ENCODE results near the gene SORCS1. TPM values are rescaled to one million over a fixed set of nuclear protein-coding genes. Genes with fewer than 3 reads are reported as not detected.

The SORCS1 gene
- total RNA-seq, 2 donors from 2014 or later, result not detected

- no peak overlapping the region for H3K27ac Mint-ChIP-seq
- no peaks in the 10 kb centered on the region for H3K36me3 Mint-ChIP-seq (ENCODE audit: low read depth)
- peaks cover 3% of the 10 kb centered on the region for H3K9me3 Mint-ChIP-seq
- no peaks in the 10 kb centered on the region for H3K4me1 Mint-ChIP-seq
- ATAC-seq (replicated peaks), result no peak
- H3K27me3 Mint-ChIP-seq, result no peaks in the 10 kb centered on the region
- H3K4me3 Mint-ChIP-seq, result no peak overlapping the region
These were observed 504.0 kb downstream of the SORCS1 start for GRCh38 chr10:106660550-106660949.

DNA sequence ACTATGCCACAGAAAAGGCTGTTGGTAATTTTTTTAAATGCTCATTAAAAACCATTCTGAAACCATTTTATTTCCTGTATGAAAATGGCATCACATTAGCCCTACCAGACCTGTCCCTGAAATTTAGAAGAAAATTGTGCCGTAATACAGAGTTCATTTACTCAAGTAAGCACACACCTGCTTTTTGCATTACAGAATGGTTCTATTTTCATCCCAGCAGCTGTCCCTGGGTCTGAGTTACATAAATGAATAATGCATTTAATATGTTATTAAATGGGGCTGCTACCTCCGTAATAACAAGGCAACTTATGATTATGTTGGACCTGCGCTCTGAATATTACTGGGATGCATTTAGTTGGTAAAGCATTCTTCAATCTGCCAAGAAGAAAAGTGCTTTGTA lies 508.9 kb downstream of the SORCS1 start:
- Mint-ChIP-seq H3K4me3 (no peak overlapping the region), H3K36me3 (ENCODE audit: low read depth) (no peaks in the 10 kb centered on the region), H3K27me3 (no peaks in the 10 kb centered on the region), H3K27ac (no peak overlapping the region), H3K4me1 (no peaks in the 10 kb centered on the region), H3K9me3 (peaks cover 8% of the 10 kb centered on the region)
- ATAC-seq (replicated peaks), result no peak

GRCh38 chr10:106655165-106655564 lies 509.3 kb downstream of the SORCS1 start:
- H3K9me3 Mint-ChIP-seq, result peaks cover 8% of the 10 kb centered on the region
- H3K4me1 Mint-ChIP-seq, result no peaks in the 10 kb centered on the region
- H3K36me3 Mint-ChIP-seq (ENCODE audit: low read depth), result no peaks in the 10 kb centered on the region

GRCh38 chr10:106652279-106652678 lies 512.2 kb downstream of the SORCS1 start:
- Mint-ChIP-seq H3K36me3 (ENCODE audit: low read depth) (no peaks in the 10 kb centered on the region), H3K9me3 (peaks cover 8% of the 10 kb centered on the region), H3K27me3 (no peaks in the 10 kb centered on the region), H3K4me1 (no peaks in the 10 kb centered on the region), H3K27ac (no peak overlapping the region), H3K4me3 (no peak overlapping the region)
- peak; percentile 34 for ATAC-seq (replicated peaks)

More at GRCh38 chr10:106655165-106655564, 509.3 kb downstream of the SORCS1 start:
- ATAC-seq (replicated peaks), result no peak
- Mint-ChIP-seq H3K27me3 (no peaks in the 10 kb centered on the region), H3K4me3 (no peak overlapping the region), H3K27ac (no peak overlapping the region)

GRCh38 chr10:106648534-106649481 lies 515.7 kb downstream of the SORCS1 start:
- H3K36me3 Mint-ChIP-seq (ENCODE audit: low read depth), result no peaks in the 10 kb centered on the region
- peaks cover 4% of the 10 kb centered on the region for H3K9me3 Mint-ChIP-seq
- H3K27ac Mint-ChIP-seq, result no peak overlapping the region
- no peaks in the 10 kb centered on the region for H3K27me3 Mint-ChIP-seq
- H3K4me1 Mint-ChIP-seq, result no peaks in the 10 kb centered on the region
- ATAC-seq (replicated peaks), result no peak
- no peak overlapping the region for H3K4me3 Mint-ChIP-seq

- H3K36me3 Mint-ChIP-seq (ENCODE audit: low read depth), result no peaks in the 10 kb centered on the region
- H3K9me3 Mint-ChIP-seq, result no peaks in the 10 kb centered on the region
- H3K4me3 Mint-ChIP-seq, result no peak overlapping the region
- H3K27ac Mint-ChIP-seq, result no peak overlapping the region
- H3K27me3 Mint-ChIP-seq, result no peaks in the 10 kb centered on the region
- ATAC-seq (replicated peaks), result no peak
- H3K4me1 Mint-ChIP-seq, result no peaks in the 10 kb centered on the region
These were observed 521.0 kb downstream of the SORCS1 start for GRCh38 chr10:106643473-106643872.

DNA sequence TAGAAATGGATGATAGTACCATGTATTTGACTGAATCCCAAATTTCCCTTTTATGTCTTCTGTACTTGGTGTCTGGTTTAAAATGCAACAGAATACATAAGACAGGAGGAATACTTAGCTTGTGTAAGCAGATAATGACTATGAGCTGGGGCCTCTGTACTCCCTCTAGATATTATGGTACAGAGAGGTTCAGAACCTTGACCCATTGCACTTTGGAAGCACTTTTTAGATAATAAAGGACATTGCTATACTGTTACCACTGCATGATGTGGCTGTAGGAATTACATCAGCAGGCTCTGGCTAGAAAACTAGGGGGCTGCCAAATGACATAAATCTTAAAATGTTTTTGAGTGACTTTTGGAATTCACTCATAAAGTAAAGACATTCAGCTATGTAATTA lies 526.6 kb downstream of the SORCS1 start:
- no peaks in the 10 kb centered on the region for H3K9me3 Mint-ChIP-seq
- H3K27me3 Mint-ChIP-seq, result no peaks in the 10 kb centered on the region
- H3K4me3 Mint-ChIP-seq, result no peak overlapping the region
- ATAC-seq (replicated peaks), result no peak
- no peaks in the 10 kb centered on the region for H3K4me1 Mint-ChIP-seq
- no peaks in the 10 kb centered on the region for H3K36me3 Mint-ChIP-seq (ENCODE audit: low read depth)
- H3K27ac Mint-ChIP-seq, result no peak overlapping the region

GRCh38 chr10:106636766-106637491 lies 527.6 kb downstream of the SORCS1 start:
- Mint-ChIP-seq H3K9me3 (no peaks in the 10 kb centered on the region), H3K27ac (no peak overlapping the region), H3K4me1 (no peaks in the 10 kb centered on the region), H3K27me3 (no peaks in the 10 kb centered on the region), H3K36me3 (ENCODE audit: low read depth) (no peaks in the 10 kb centered on the region), H3K4me3 (no peak overlapping the region)
- no peak for ATAC-seq (replicated peaks)

GRCh38 chr10:106635947-106636346 lies 528.6 kb downstream of the SORCS1 start:
- Mint-ChIP-seq H3K36me3 (ENCODE audit: low read depth) (no peaks in the 10 kb centered on the region), H3K9me3 (no peaks in the 10 kb centered on the region), H3K4me1 (no peaks in the 10 kb centered on the region), H3K4me3 (no peak overlapping the region), H3K27me3 (no peaks in the 10 kb centered on the region), H3K27ac (no peak overlapping the region)
- ATAC-seq (replicated peaks), result no peak

GRCh38 chr10:106631016-106631702 lies 533.3 kb downstream of the SORCS1 start:
- H3K27ac Mint-ChIP-seq, result no peak overlapping the region
- H3K36me3 Mint-ChIP-seq (ENCODE audit: low read depth), result no peaks in the 10 kb centered on the region
- H3K9me3 Mint-ChIP-seq, result no peaks in the 10 kb centered on the region
- no peaks in the 10 kb centered on the region for H3K27me3 Mint-ChIP-seq
- H3K4me3 Mint-ChIP-seq, result no peak overlapping the region
- no peaks in the 10 kb centered on the region for H3K4me1 Mint-ChIP-seq
- ATAC-seq (replicated peaks), result no peak

DNA sequence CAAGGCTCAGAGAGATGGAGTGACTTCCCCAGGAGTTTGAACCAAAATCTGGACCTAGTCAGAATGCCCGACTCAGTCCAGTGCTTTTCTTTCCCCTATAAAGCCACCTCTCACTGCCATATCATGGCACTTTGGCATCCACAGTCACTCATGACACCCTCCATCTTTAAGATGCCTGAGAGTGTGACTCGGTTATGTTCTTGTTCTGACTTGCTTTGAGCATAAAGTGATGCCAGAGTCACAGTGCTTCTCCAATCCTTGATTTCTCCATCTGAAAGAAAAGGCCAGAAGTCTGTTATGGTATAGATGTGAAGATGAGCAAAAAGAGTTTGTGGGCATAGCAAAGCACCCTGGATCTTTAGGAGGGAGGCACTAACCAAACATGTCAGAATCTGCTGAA lies 538.1 kb downstream of the SORCS1 start:
- Mint-ChIP-seq H3K4me3 (no peak overlapping the region), H3K27me3 (peaks cover 3% of the 10 kb centered on the region), H3K4me1 (no peaks in the 10 kb centered on the region), H3K36me3 (ENCODE audit: low read depth) (no peaks in the 10 kb centered on the region), H3K27ac (no peak overlapping the region), H3K9me3 (no peaks in the 10 kb centered on the region)
- ATAC-seq (replicated peaks), result no peak

DNA sequence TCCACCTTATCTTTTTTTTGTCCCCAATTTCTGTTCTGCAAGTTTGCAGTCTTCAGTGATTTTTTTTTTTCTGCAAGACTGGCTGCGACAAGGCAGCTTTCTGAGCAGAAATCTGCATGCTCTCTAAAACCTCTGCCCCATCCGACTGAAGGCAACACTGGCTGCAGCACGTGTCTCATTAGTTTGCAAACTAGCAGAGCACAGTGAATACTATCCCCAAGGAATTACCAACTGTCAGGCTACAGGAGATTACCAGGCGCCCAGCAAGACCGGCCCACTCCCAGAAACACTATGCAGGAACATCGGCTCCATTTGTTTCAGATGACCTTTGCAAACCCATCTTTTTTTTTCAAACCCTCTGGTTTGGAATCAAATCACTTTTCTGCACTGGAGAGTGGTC lies 538.8 kb downstream of the SORCS1 start:
- Mint-ChIP-seq H3K27me3 (peaks cover 3% of the 10 kb centered on the region), H3K9me3 (no peaks in the 10 kb centered on the region), H3K27ac (no peak overlapping the region), H3K4me1 (no peaks in the 10 kb centered on the region), H3K36me3 (ENCODE audit: low read depth) (no peaks in the 10 kb centered on the region), H3K4me3 (no peak overlapping the region)
- ATAC-seq (replicated peaks), result no peak

GRCh38 chr10:106619346-106619745 lies 545.2 kb downstream of the SORCS1 start:
- H3K27me3 Mint-ChIP-seq, result peaks cover 3% of the 10 kb centered on the region
- no peaks in the 10 kb centered on the region for H3K4me1 Mint-ChIP-seq
- H3K4me3 Mint-ChIP-seq, result no peak overlapping the region
- H3K36me3 Mint-ChIP-seq (ENCODE audit: low read depth), result no peaks in the 10 kb centered on the region
- ATAC-seq (replicated peaks), result no peak
- H3K9me3 Mint-ChIP-seq, result no peaks in the 10 kb centered on the region
- no peak overlapping the region for H3K27ac Mint-ChIP-seq

- Mint-ChIP-seq H3K4me1 (no peaks in the 10 kb centered on the region), H3K4me3 (no peak overlapping the region), H3K9me3 (no peaks in the 10 kb centered on the region), H3K27ac (no peak overlapping the region), H3K36me3 (ENCODE audit: low read depth) (no peaks in the 10 kb centered on the region), H3K27me3 (peaks cover 2% of the 10 kb centered on the region)
- ATAC-seq (replicated peaks), result no peak
These were observed 545.9 kb downstream of the SORCS1 start for GRCh38 chr10:106618646-106619045.
